K562 (cell line): ENCODE measurements around the gene DHX40. TPM values are rescaled to one million over a fixed set of nuclear protein-coding genes. Genes with fewer than 3 reads are reported as not detected.

Experiments used
- CHCHD3 ChIP-seq: fragments of 250-450 bp; sonication (Bioruptor Pico); IDR thresholded peaks from 2 replicates; pipeline ENCODE4 v2.1.2; 2022; ENCODE audit warnings: mild to moderate bottlenecking
- DACH1 ChIP-seq: fragments of 450-650 bp; IDR thresholded peaks from 2 replicates; pipeline ENCODE4 v1.6.1; 2018; ENCODE audit not compliant: partially characterized antibody
- SMARCC2 ChIP-seq: fragments of 450-650 bp; IDR thresholded peaks from 2 replicates; pipeline ENCODE4 v1.6.1; 2017; ENCODE audit warnings: antibody characterized with exemption, moderate library complexity, mild to moderate bottlenecking, low read depth
- USF1 ChIP-seq: sonication (generic); formaldehyde crosslinking; IDR thresholded peaks from 2 replicates; pipeline ENCODE4 v1.9.0; 2022; ENCODE audit warnings: mild to moderate bottlenecking, missing genetic modification reagents
- ZBTB40 ChIP-seq, 2 experiments: fragments of 450-650 bp in 1 of 2; sonication (generic) in 1 of 2; formaldehyde crosslinking in 1 of 2; IDR thresholded peaks; 2 replicates each; pipeline versions ENCODE4 v1.7.1 to v1.9.0; 2016 to 2022; ENCODE audit warnings: inconsistent platforms in 1 of 2, mild to moderate bottlenecking in 1 of 2, missing genetic modification reagents in 1 of 2
- ZC3H8 ChIP-seq: fragments of 450-650 bp; IDR thresholded peaks from 2 replicates; pipeline ENCODE4 v1.6.1; 2017
- polyA plus RNA-seq, 8 experiments: library from polyadenylated mRNA; depleted of rRNA in 4 of 8; stranded (reverse) in 5 of 8; unstranded in 3 of 8; fragments of >200 nt; fragmentation: Nextera tagmentation in 2 of 8; fragmentation: Illumina TruSeq in 1 of 8; extraction: Ambion mirVana in 2 of 8; extraction: Trizol in 1 of 8; gene quantifications; 2 replicates each; pipeline versions ENCODE4 v1.2.1 to v1.2.3, GENCODE V29; 2011 to 2014; ENCODE audit warnings: inconsistent platforms in 1 of 8, missing spikeins in 1 of 8
- total RNA-seq, 7 experiments: library from RNA; depleted of rRNA in 6 of 7; stranded (reverse); fragments of >200 nt in 6 of 7; fragmentation: Illumina TruSeq in 2 of 7; extraction: Trizol in 2 of 7; gene quantifications; 2 replicates each; pipeline versions ENCODE4 v1.2.1 to v1.2.3, GENCODE V29; 2011 to 2021; ENCODE audit warnings: low replicate concordance in 1 of 7
- TF ChIP-seq, protein P1 (sequence below), 2 experiments: fragments of 450-650 bp; formaldehyde crosslinking in 1 of 2; IDR thresholded peaks; 2 replicates each; pipeline versions ENCODE4 v1.4.0 to v1.6.1; 2014 to 2020; ENCODE audit warnings: mild to moderate bottlenecking in 2 of 2, borderline replicate concordance in 1 of 2, low read depth in 1 of 2

Gene DHX40
- total and polyA plus RNA-seq, 9 of the 15 experiments (the other 6 are each of a cell fraction or from before 2014, with no cell fraction given): 7.2 to 38.6 (median 18.7) TPM

GRCh38 chr17:59619298-59620063, 54.1 kb downstream of the DHX40 start, which contains the start of gene CLTC (continued):
- TF ChIP-seq, protein P1, sequence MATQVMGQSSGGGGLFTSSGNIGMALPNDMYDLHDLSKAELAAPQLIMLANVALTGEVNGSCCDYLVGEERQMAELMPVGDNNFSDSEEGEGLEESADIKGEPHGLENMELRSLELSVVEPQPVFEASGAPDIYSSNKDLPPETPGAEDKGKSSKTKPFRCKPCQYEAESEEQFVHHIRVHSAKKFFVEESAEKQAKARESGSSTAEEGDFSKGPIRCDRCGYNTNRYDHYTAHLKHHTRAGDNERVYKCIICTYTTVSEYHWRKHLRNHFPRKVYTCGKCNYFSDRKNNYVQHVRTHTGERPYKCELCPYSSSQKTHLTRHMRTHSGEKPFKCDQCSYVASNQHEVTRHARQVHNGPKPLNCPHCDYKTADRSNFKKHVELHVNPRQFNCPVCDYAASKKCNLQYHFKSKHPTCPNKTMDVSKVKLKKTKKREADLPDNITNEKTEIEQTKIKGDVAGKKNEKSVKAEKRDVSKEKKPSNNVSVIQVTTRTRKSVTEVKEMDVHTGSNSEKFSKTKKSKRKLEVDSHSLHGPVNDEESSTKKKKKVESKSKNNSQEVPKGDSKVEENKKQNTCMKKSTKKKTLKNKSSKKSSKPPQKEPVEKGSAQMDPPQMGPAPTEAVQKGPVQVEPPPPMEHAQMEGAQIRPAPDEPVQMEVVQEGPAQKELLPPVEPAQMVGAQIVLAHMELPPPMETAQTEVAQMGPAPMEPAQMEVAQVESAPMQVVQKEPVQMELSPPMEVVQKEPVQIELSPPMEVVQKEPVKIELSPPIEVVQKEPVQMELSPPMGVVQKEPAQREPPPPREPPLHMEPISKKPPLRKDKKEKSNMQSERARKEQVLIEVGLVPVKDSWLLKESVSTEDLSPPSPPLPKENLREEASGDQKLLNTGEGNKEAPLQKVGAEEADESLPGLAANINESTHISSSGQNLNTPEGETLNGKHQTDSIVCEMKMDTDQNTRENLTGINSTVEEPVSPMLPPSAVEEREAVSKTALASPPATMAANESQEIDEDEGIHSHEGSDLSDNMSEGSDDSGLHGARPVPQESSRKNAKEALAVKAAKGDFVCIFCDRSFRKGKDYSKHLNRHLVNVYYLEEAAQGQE (IDR thresholded peaks at IDR 0.05; ENCODE audit: borderline replicate concordance): peak; percentile 9; the same call in 1 of the 2 replicates
- TF ChIP-seq, protein P1 (CRISPR knock-in tag; IDR thresholded peaks at IDR 0.05; ENCODE audit: low read depth): no peak
- peak; percentile 21; the same call in 1 of the 2 replicates for TF ChIP-seq CHCHD3 (CRISPR knock-in tag)
- TF ChIP-seq USF1 (CRISPR knock-in tag): peak; percentile 94
- peak; percentile 45; the same call in 1 of the 2 replicates for TF ChIP-seq SMARCC2
- TF ChIP-seq ZC3H8: peak; percentile 80; the same call in 1 of the 2 replicates
- peak; percentile 95 for TF ChIP-seq ZBTB40 (IDR thresholded peaks at IDR 0.05)
- TF ChIP-seq ZBTB40 (CRISPR knock-in tag; IDR thresholded peaks at IDR 0.05): no peak; the same call in 1 of the 2 replicates
- peak; percentile 72 for TF ChIP-seq DACH1
